K562 (cell line): ENCODE results near the gene SYNPR. TPM values are rescaled to one million over a fixed set of nuclear protein-coding genes. Genes with fewer than 3 reads are reported as not detected.

Source experiments
- ATAC-seq: fragments of 200-7000 bp; cut with Tn5 transposase; 3 replicates; pipeline ENCODE4 v1.9.1; 2020; ENCODE audit warnings: moderate library complexity
- BruUV-seq: library from RNA; stranded (reverse); fragments of 400-500 nt; replicated peaks from 2 replicates; lab custom pipeline; 2021; lab: Mats Ljungman, UMichigan
- CTCF ChIA-PET: fragments of 300-600 bp; formaldehyde crosslinking; extraction: SDS; loops from one replicate; lab custom pipeline; 2021; ENCODE audit warnings: low intra/inter-chr PET ratio; lab: Yijun Ruan, JAX
- POLR2A ChIA-PET: fragments of 300-600, 350-650 bp; sonication (Branson Sonifier 250); formaldehyde crosslinking; extraction: SDS; loops from one replicate; lab custom pipeline; 2021; ENCODE audit warnings: antibody characterized with exemption, inconsistent platforms; lab: Yijun Ruan, JAX
- DNase-seq, 4 experiments: peaks; one replicate each; pipeline versions ENCODE4 v3.0.0 to v3.0.0-alpha.2; 2011 to 2018; ENCODE audit warnings: low spot score in 3 of 4, mixed read lengths in 3 of 4; ENCODE audit errors: extremely low read depth in 1 of 4
- FAIRE-seq: peaks from 2 replicates; lab custom pipeline; 2011; peaks lifted over from hg19 to GRCh38; lab: Jason Lieb, UNC
- H2AFZ ChIP-seq: 2 replicates; pipeline ENCODE4 v1.6.0; 2011; ENCODE audit warnings: low read depth, low read length, control low read depth, inconsistent platforms
- H3K27ac ChIP-seq: fragments of 200-600 bp; 3 replicates; pipeline ENCODE4 v1.8.0; 2011; ENCODE audit warnings: low read depth, mild to moderate bottlenecking, control low read depth, inconsistent platforms, low read length, moderate library complexity, mixed read lengths; ENCODE audit errors: extremely low read depth
- H3K27me3 ChIP-seq, 2 experiments: fragments of 300-600 bp in 1 of 2; 2 replicates in 1 of 2; 3 replicates in 1 of 2; pipeline versions ENCODE4 v1.6.0 to v1.8.0; 2011; ENCODE audit warnings: inconsistent platforms in 2 of 2, low read length in 2 of 2, mild to moderate bottlenecking in 1 of 2, mixed read lengths in 1 of 2, moderate library complexity in 1 of 2; ENCODE audit not compliant: control insufficient read depth in 2 of 2, insufficient read depth in 2 of 2
- H3K36me3 ChIP-seq: fragments of 300-600 bp; 3 replicates; pipeline ENCODE4 v1.8.0; 2011; ENCODE audit warnings: mild to moderate bottlenecking, low read length, inconsistent platforms; ENCODE audit not compliant: control insufficient read depth, insufficient read depth
- H3K4me1 ChIP-seq, 2 experiments: fragments of 200-600 bp in 1 of 2; replicated peaks in 1 of 2; 2 replicates in 1 of 2; 3 replicates in 1 of 2; pipeline versions ENCODE4 v1.5.1 to v1.8.0; 2011; ENCODE audit warnings: inconsistent platforms in 2 of 2, low read length in 2 of 2, mild to moderate bottlenecking in 1 of 2, mixed read lengths in 1 of 2, moderate library complexity in 1 of 2; ENCODE audit not compliant: control insufficient read depth in 2 of 2, insufficient read depth in 2 of 2
- H3K4me2 ChIP-seq: 2 replicates; pipeline ENCODE4 v1.6.1; 2011; ENCODE audit warnings: low read length, control low read depth, inconsistent platforms, mixed read lengths; ENCODE audit not compliant: insufficient read depth
- H3K4me3 ChIP-seq: fragments of 200-600 bp; sonication (generic), shearing (Covaris generic); 2 replicates; pipeline ENCODE4 v1.5.1; 2016; ENCODE audit warnings: control low read depth, inconsistent platforms
- H3K79me2 ChIP-seq: fragments of 200-600 bp; 3 replicates; pipeline ENCODE4 v1.8.0; 2011; ENCODE audit warnings: low read length, inconsistent platforms; ENCODE audit not compliant: control insufficient read depth, insufficient read depth
- H3K9ac ChIP-seq, 2 experiments: 2 replicates each; pipeline versions ENCODE4 v1.6.0 to v1.6.1; 2011; ENCODE audit warnings: low read depth in 2 of 2, low read length in 2 of 2, control low read depth in 1 of 2, inconsistent platforms in 1 of 2, mild to moderate bottlenecking in 1 of 2, mixed read lengths in 1 of 2; ENCODE audit not compliant: insufficient read depth in 1 of 2
- H3K9me1 ChIP-seq: one replicate; pipeline ENCODE4 v1.6.0; 2011; ENCODE audit warnings: inconsistent platforms, mild to moderate bottlenecking, low read length, moderate library complexity; ENCODE audit not compliant: control insufficient read depth, insufficient read depth
- H3K9me3 ChIP-seq: replicated peaks from 2 replicates; pipeline ENCODE4 v1.5.1; 2011; ENCODE audit warnings: low read depth, low read length, inconsistent platforms; ENCODE audit not compliant: control insufficient read depth, insufficient read depth
- H4K20me1 ChIP-seq: replicated peaks from 2 replicates; pipeline ENCODE4 v1.6.1; 2011; ENCODE audit warnings: low read length, inconsistent platforms, mixed read lengths; ENCODE audit not compliant: control insufficient read depth, insufficient read depth
- CCNT2 ChIP-seq: IDR thresholded peaks from 2 replicates; pipeline ENCODE4 v1.6.1; 2011; ENCODE audit warnings: borderline replicate concordance, low read depth, mild to moderate bottlenecking, moderate library complexity, mixed read lengths, low read length; ENCODE audit not compliant: insufficient read length; ENCODE audit errors: extremely low read depth
- FOSL1 ChIP-seq: fragments of 200-800 bp; sonication (Bioruptor generic); conservative IDR thresholded peaks from 2 replicates; pipeline ENCODE4 v1.6.1; 2016; ENCODE audit warnings: missing genetic modification characterization, missing compliant biosample characterization
- FOXM1 ChIP-seq, 2 experiments: fragments of 450-650 bp in 1 of 2; sonication (generic) in 1 of 2; formaldehyde crosslinking in 1 of 2; IDR thresholded peaks; 2 replicates each; pipeline versions ENCODE4 v1.6.1 to v1.9.0; 2017 to 2022; ENCODE audit warnings: low read depth in 2 of 2, mild to moderate bottlenecking in 2 of 2, missing genetic modification reagents in 1 of 2, moderate library complexity in 1 of 2
- HNRNPH1 ChIP-seq: fragments of 200-400 bp; formaldehyde crosslinking; optimal IDR thresholded peaks from 2 replicates; pipeline ENCODE3; 2017; ENCODE audit warnings: low read depth, mild to moderate bottlenecking, low read length, moderate library complexity
- MAFG ChIP-seq: fragments of 450-650 bp; conservative IDR thresholded peaks from 2 replicates; pipeline ENCODE4 v1.6.1; 2016; ENCODE audit warnings: missing genetic modification characterization, missing compliant biosample characterization
- MIER1 ChIP-seq: fragments of 450-650 bp; IDR thresholded peaks from 2 replicates; pipeline ENCODE4 v1.6.1; 2016; ENCODE audit warnings: antibody characterized with exemption, mild to moderate bottlenecking, low read depth
- SMARCE1 ChIP-seq: fragments of 450-650 bp; IDR thresholded peaks from 2 replicates; pipeline ENCODE4 v1.7.1; 2016; ENCODE audit warnings: mild to moderate bottlenecking
- STAG1 ChIP-seq: sonication (generic); formaldehyde crosslinking; IDR thresholded peaks from 2 replicates; pipeline ENCODE4 v1.5.0; 2020; ENCODE audit warnings: missing genetic modification reagents, borderline replicate concordance
- TAL1 ChIP-seq: fragments of 450-650 bp; IDR thresholded peaks from 2 replicates; pipeline ENCODE4 v1.6.1; 2016; ENCODE audit warnings: mild to moderate bottlenecking
- XRCC4 ChIP-seq: IDR thresholded peaks from one replicate; pipeline ENCODE4 v1.6.1; 2011; ENCODE audit not compliant: insufficient read depth, insufficient read length; ENCODE audit errors: extremely low read depth
- ZBTB17 ChIP-seq: fragments of 450-650 bp; formaldehyde crosslinking; IDR thresholded peaks from 2 replicates; pipeline ENCODE4 v1.4.0; 2020; ENCODE audit warnings: mild to moderate bottlenecking
- ZBTB7A ChIP-seq: IDR thresholded peaks from 2 replicates; pipeline ENCODE4 v1.6.1; 2011; ENCODE audit warnings: low read depth, mild to moderate bottlenecking, low read length, moderate library complexity, borderline replicate concordance; ENCODE audit not compliant: control insufficient read depth
- ZNF436 ChIP-seq: fragments of 250-450, 450-650 bp; sonication (Bioruptor Pico); formaldehyde crosslinking; IDR thresholded peaks from 2 replicates; pipeline ENCODE4 v1.7.0; 2020; ENCODE audit warnings: mild to moderate bottlenecking
- WGBS: fragments of 100-300 bp; shearing (Covaris generic); methylation state at CpG from one replicate; pipeline ENCODE4 v1.1.6; 2016; ENCODE audit warnings: low coverage, mixed read lengths; ENCODE audit not compliant: insufficient coverage; ENCODE audit errors: missing lambda C conversion rate; 5-methylcytosine and 5-hydroxymethylcytosine counted together
- in situ Hi-C: fragments of 300-500 bp; cut with MboI; formaldehyde crosslinking; loops from 4 replicates; pipeline ENCODE4 v1.15.0; 2018; ENCODE audit warnings: inconsistent platforms, mixed read lengths
- intact Hi-C: fragments of 100-400 bp; cut with micrococcal nuclease; formaldehyde crosslinking; loops from 2 replicates; pipeline ENCODE4 v1.14.2; 2022
- polyA plus RNA-seq, 8 experiments: library from polyadenylated mRNA; depleted of rRNA in 4 of 8; stranded (reverse) in 5 of 8; unstranded in 3 of 8; fragments of >200 nt; fragmentation: Nextera tagmentation in 2 of 8; fragmentation: Illumina TruSeq in 1 of 8; extraction: Ambion mirVana in 2 of 8; extraction: Trizol in 1 of 8; gene quantifications; 2 replicates each; pipeline versions ENCODE4 v1.2.1 to v1.2.3, GENCODE V29; 2011 to 2014; ENCODE audit warnings: inconsistent platforms in 1 of 8, missing spikeins in 1 of 8
- total RNA-seq, 7 experiments: library from RNA; depleted of rRNA in 6 of 7; stranded (reverse); fragments of >200 nt in 6 of 7; fragmentation: Illumina TruSeq in 2 of 7; extraction: Trizol in 2 of 7; gene quantifications; 2 replicates each; pipeline versions ENCODE4 v1.2.1 to v1.2.3, GENCODE V29; 2011 to 2021; ENCODE audit warnings: low replicate concordance in 1 of 7

SYNPR gene
- total and polyA plus RNA-seq, 9 of the 15 experiments (the other 6 are each of a cell fraction or from before 2014, with no cell fraction given): not detected

DNA sequence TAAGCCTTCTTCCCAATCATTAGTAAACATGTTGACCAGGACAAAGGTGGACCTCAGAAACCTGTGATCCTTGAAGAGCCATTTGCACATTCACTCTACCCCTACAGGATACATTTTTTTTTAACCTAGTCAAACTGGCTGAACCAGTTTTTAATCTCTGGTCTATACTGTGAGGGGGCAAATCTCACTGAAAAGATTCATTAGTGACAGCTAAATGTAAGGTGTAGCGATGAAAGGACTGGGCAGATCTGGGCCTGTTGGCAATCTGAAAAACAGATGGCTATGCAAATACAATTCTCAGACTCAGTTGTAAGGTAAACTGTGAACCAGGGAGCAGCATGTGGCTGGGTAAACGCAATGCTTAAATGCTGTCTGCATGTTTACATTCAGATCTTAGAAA lies 298.7 kb downstream of the SYNPR start:
- H3K79me2 ChIP-seq: no peaks in the 10 kb centered on the region
- H3K36me3 ChIP-seq: no peaks in the 10 kb centered on the region
- no peaks in the 10 kb centered on the region for H3K27me3 ChIP-seq
- ATAC-seq: no peak
- CTCF ChIA-PET: no interaction called here
- POLR2A ChIA-PET: no interaction called here
- no peak for DNase-seq
- in situ Hi-C loops (no loop called here), intact Hi-C loops (no loop called here)
- H2AFZ ChIP-seq: no peak overlapping the region
- no peak overlapping the region for H3K9ac ChIP-seq
- WGBS: 5% methylated on average over 2 of the region's 2 CpGs
- no peak overlapping the region for H3K4me3 ChIP-seq
- H3K4me1 ChIP-seq: no peaks in the 10 kb centered on the region
- H3K4me2 ChIP-seq: no peak overlapping the region
- FAIRE-seq: no peak
- no peaks in the 10 kb centered on the region for H3K9me1 ChIP-seq
- H4K20me1 ChIP-seq: no peaks in the 10 kb centered on the region
- H3K27ac ChIP-seq: no peak overlapping the region
- no TSS peak for BruUV-seq
- no peaks in the 10 kb centered on the region for H3K9me3 ChIP-seq
- no peak for TF ChIP-seq FOSL1 (tag)
- no peak for TF ChIP-seq SMARCE1
- no peak for TF ChIP-seq XRCC4
- no peak for TF ChIP-seq ZBTB17
- TF ChIP-seq ZNF436: no peak
- TF ChIP-seq TAL1: no peak
- TF ChIP-seq MIER1: no peak
- TF ChIP-seq HNRNPH1: no peak
- no peak for TF ChIP-seq MAFG
- no peak for TF ChIP-seq STAG1
- TF ChIP-seq ZBTB7A: no peak
- TF ChIP-seq FOXM1 (IDR thresholded peaks at IDR 0.05; ENCODE audit: low read depth): no peak
- TF ChIP-seq FOXM1 (CRISPR knock-in tag; IDR thresholded peaks at IDR 0.05; ENCODE audit: low read depth): no peak
- no peak for TF ChIP-seq CCNT2
